Body of pancreas (tissue), 4 donors: ENCODE data around the gene CCDC3. TPM values are rescaled to one million over a fixed set of nuclear protein-coding genes. Genes with fewer than 3 reads are reported as not detected.

Experiments used
- ATAC-seq: fragments of 150-250 bp; one replicate; pipeline ENCODE4 v1.9.1; 2016
- DNase-seq, 4 donors: peaks; one replicate each; pipeline ENCODE4 v3.0.0-alpha.2; 2019
- H3K27ac ChIP-seq, 4 donors: fragments of 200-600 bp; sonication (generic); 1 replicate in 3 of 4; 2 replicates in 1 of 4; pipeline versions ENCODE4 v1.5.1 to v1.6.1; 2016 to 2019; ENCODE audit warnings: mild to moderate bottlenecking in 1 of 4, mixed read lengths in 1 of 4, moderate library complexity in 1 of 4
- H3K27me3 ChIP-seq, 2 donors: fragments of 200-600 bp; sonication (generic); one replicate each; pipeline ENCODE4 v1.6.0; 2016; ENCODE audit warnings: mild to moderate bottlenecking in 1 of 2
- H3K36me3 ChIP-seq, 2 donors: fragments of 200-600 bp; sonication (generic); replicated peaks in 1 of 2; 2 replicates each; pipeline ENCODE4 v1.5.1; 2016; ENCODE audit warnings: low read depth in 2 of 2; ENCODE audit not compliant: insufficient read depth in 1 of 2
- H3K4me1 ChIP-seq: fragments of 200-600 bp; sonication (generic); one replicate; pipeline ENCODE4 v1.6.0; 2016
- H3K4me3 ChIP-seq, 2 donors: fragments of 200-600 bp; sonication (generic); 1 replicate in 1 of 2; 2 replicates in 1 of 2; pipeline ENCODE4 v1.5.1; 2016 to 2019
- H3K9me3 ChIP-seq, 3 donors: fragments of 200-600 bp; sonication (generic); 1 replicate in 2 of 3; 2 replicates in 1 of 3; pipeline ENCODE4 v1.5.1; 2016
- POLR2A ChIP-seq, 3 donors: fragments of 450-650 bp; IDR thresholded peaks; one replicate each; pipeline ENCODE4 v1.6.1; 2016; ENCODE audit warnings: antibody characterized with exemption in 3 of 3, mild to moderate bottlenecking in 2 of 3
- WGBS, 2 donors: methylation state at CpG; one replicate each; pipeline ENCODE4 v1.1.5; 2017; 5-methylcytosine and 5-hydroxymethylcytosine counted together
- intact Hi-C: fragments of 100-400 bp; cut with DNase I; formaldehyde crosslinking; loops from one replicate; pipeline ENCODE4 v1.15.1; 2023
- total RNA-seq, 2 donors: library from RNA; depleted of rRNA; stranded (reverse); fragments of >200 nt; gene quantifications; one replicate each; pipeline ENCODE4 v1.1.0, GENCODE V29; 2016
- TF ChIP-seq, protein P1 (sequence below), 7 experiments: fragments of 450-650 bp in 4 of 7; fragments of 200-600 bp in 3 of 7; sonication (generic) in 3 of 7; IDR thresholded peaks; one replicate each; pipeline ENCODE4 v1.5.1; 2016 to 2019; ENCODE audit warnings: antibody characterized with exemption in 7 of 7

CCDC3 gene
- total RNA-seq, 2 donors from 2014 or later = 2.1 to 17.1 TPM

GRCh38 chr10:13019280-13019679 lies 17.8 kb upstream of the CCDC3 start:
- ATAC-seq (no peak), DNase-seq (no peak)
- no peak overlapping the region for H3K27ac ChIP-seq
- H3K9me3 ChIP-seq = peaks cover 0 to 9% (median 0%) of the 10 kb centered on the region in 3 donors
- H3K27me3 ChIP-seq = no peaks in the 10 kb centered on the region
- no peak overlapping the region for H3K4me3 ChIP-seq
- 50 to 73% methylated on average over 8 of the region's 8 CpGs for WGBS, 2 donors
- TF ChIP-seq, protein P1, sequence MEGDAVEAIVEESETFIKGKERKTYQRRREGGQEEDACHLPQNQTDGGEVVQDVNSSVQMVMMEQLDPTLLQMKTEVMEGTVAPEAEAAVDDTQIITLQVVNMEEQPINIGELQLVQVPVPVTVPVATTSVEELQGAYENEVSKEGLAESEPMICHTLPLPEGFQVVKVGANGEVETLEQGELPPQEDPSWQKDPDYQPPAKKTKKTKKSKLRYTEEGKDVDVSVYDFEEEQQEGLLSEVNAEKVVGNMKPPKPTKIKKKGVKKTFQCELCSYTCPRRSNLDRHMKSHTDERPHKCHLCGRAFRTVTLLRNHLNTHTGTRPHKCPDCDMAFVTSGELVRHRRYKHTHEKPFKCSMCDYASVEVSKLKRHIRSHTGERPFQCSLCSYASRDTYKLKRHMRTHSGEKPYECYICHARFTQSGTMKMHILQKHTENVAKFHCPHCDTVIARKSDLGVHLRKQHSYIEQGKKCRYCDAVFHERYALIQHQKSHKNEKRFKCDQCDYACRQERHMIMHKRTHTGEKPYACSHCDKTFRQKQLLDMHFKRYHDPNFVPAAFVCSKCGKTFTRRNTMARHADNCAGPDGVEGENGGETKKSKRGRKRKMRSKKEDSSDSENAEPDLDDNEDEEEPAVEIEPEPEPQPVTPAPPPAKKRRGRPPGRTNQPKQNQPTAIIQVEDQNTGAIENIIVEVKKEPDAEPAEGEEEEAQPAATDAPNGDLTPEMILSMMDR (IDR thresholded peaks at IDR 0.05) = no peak
- no peak for TF ChIP-seq POLR2A (IDR thresholded peaks at IDR 0.05)
- H3K4me1 ChIP-seq = no peaks in the 10 kb centered on the region
- intact Hi-C loops = no loop called here
- H3K36me3 ChIP-seq = no peaks in the 10 kb centered on the region

DNA sequence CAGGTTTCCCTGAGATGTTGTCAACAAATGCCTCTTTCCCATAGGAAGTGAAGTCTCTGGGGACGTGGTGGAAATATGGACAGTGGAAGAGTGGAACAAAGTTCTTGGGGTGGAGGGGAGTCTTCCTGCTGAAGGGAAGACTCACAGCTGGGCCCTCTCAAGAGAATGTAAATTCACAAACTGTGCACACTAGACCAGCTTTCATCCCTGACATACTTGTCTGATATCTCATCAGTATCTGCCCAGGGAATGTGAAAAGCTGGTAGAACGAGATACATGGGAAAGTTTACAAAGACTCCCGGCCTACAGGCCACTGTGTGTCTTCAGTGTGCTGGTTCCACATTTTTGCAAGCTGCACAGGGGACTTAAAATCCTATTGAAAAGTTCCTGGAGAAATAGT lies 16.7 kb upstream of the CCDC3 start:
- Histone ChIP-seq H3K4me1 (no peaks in the 10 kb centered on the region), H3K27me3 (no peaks in the 10 kb centered on the region), H3K9me3 (peaks cover 0 to 1% (median 0%) of the 10 kb centered on the region in 3 donors), H3K4me3 (no peak overlapping the region), H3K27ac (no peak overlapping the region), H3K36me3 (no peaks in the 10 kb centered on the region)
- 49 to 57% methylated on average over 3 of the region's 3 CpGs for WGBS, 2 donors
- no peak for TF ChIP-seq POLR2A (IDR thresholded peaks at IDR 0.05)
- TF ChIP-seq, protein P1 (IDR thresholded peaks at IDR 0.05) = no peak
- ATAC-seq = no peak
- intact Hi-C loops = no loop called here
- DNase-seq = no peak

DNA sequence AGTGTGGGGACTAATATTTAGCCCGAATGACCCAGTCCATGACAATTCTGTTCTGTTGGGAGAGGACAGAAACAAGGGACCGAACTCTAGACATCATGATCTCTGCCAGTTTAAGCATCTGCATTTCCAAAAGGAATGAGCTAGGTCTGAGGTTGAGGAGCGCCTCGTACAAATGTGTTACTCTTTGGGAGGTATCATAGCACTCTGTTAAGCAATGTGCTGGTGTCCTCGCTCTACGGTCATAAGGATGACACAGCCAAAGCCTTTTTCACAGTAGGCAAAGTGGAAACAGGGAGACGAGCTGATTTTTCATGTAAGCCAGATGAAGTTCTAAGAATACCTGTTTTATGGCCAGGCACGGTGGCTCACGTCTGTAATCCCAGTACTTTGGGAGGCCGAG lies 15.4 kb upstream of the CCDC3 start:
- 88 to 95% methylated on average over 9 to 10 of the region's 10 CpGs for WGBS, 2 donors
- ATAC-seq (no peak), DNase-seq (no peak)
- intact Hi-C loops = no loop called here
- TF ChIP-seq POLR2A (IDR thresholded peaks at IDR 0.05) = no peak
- TF ChIP-seq, protein P1 (IDR thresholded peaks at IDR 0.05) = no peak
- Histone ChIP-seq H3K9me3 (no peaks in the 10 kb centered on the region), H3K27ac (no peak overlapping the region), H3K4me1 (no peaks in the 10 kb centered on the region), H3K4me3 (no peak overlapping the region), H3K36me3 (no peaks in the 10 kb centered on the region), H3K27me3 (no peaks in the 10 kb centered on the region)

GRCh38 chr10:13016426-13016825 lies 14.9 kb upstream of the CCDC3 start:
- TF ChIP-seq, protein P1 (IDR thresholded peaks at IDR 0.05) = no peak
- TF ChIP-seq POLR2A (IDR thresholded peaks at IDR 0.05) = no peak
- Histone ChIP-seq H3K27ac (no peak overlapping the region), H3K4me1 (no peaks in the 10 kb centered on the region), H3K36me3 (no peaks in the 10 kb centered on the region), H3K27me3 (no peaks in the 10 kb centered on the region), H3K9me3 (no peaks in the 10 kb centered on the region), H3K4me3 (no peak overlapping the region)
- DNase-seq (no peak), ATAC-seq (no peak)
- 35 to 56% methylated on average over 5 of the region's 5 CpGs for WGBS, 2 donors
- intact Hi-C loops = no loop called here

DNA sequence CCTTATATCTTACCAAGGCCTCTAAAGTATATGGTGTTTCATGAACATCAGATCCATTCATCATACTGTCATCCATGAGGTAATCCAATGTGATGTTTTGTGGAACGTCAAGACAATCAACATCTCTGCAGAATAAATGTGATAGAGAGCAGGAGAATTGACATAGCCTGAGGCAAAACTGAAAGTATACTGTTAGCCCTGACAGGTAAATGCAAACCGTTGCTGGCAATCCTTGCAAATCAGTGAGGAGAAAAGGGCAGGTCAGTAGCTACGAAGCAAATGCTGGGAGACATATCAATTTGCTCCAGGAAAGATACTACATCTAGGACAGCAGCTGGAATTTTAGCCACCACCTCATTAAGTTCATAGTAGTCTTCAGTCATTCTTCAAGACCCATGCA lies 4.5 kb upstream of the CCDC3 start:
- DNase-seq (no peak), ATAC-seq (no peak)
- Histone ChIP-seq H3K27me3 (no peaks in the 10 kb centered on the region), H3K4me1 (peaks cover 2% of the 10 kb centered on the region), H3K9me3 (no peaks in the 10 kb centered on the region), H3K27ac (no peak overlapping the region), H3K4me3 (no peak overlapping the region), H3K36me3 (no peaks in the 10 kb centered on the region)
- WGBS, 2 donors = 36 to 53% methylated on average over 3 of the region's 3 CpGs
- intact Hi-C loops = no loop called here
- TF ChIP-seq, protein P1 (IDR thresholded peaks at IDR 0.05) = no peak
- TF ChIP-seq POLR2A (IDR thresholded peaks at IDR 0.05) = no peak
